Lung (tissue), 12 donors: ENCODE measurements around the gene FIGNL1. TPM values are rescaled to one million over a fixed set of nuclear protein-coding genes. Genes with fewer than 3 reads are reported as not detected.

Experiments used
- ATAC-seq: fragments of 200-7000 bp; cut with Tn5 transposase; one replicate; pipeline ENCODE4 v1.9.1; 2020; ENCODE audit warnings: moderate number of reproducible peaks; ENCODE audit not compliant: insufficient read depth, low FRiP score
- DNase-seq, 3 donors: peaks; one replicate each; pipeline ENCODE4 v3.0.0-alpha.2; 2013 to 2017
- H3K27ac ChIP-seq, 2 donors: one replicate each; pipeline ENCODE4 v1.5.1; 2013; ENCODE audit warnings: mild to moderate bottlenecking in 2 of 2, moderate library complexity in 2 of 2, control low read depth in 1 of 2, inconsistent platforms in 1 of 2, low read depth in 1 of 2, low read length in 1 of 2
- H3K27me3 ChIP-seq, 3 donors: one replicate each; pipeline ENCODE4 v1.5.1; 2013; ENCODE audit warnings: low read length in 2 of 3; ENCODE audit not compliant: control insufficient read depth in 3 of 3, insufficient read depth in 3 of 3
- H3K36me3 ChIP-seq, 4 donors: one replicate each; pipeline ENCODE4 v1.5.1; 2013; ENCODE audit warnings: low read length in 4 of 4, mild to moderate bottlenecking in 1 of 4, moderate library complexity in 1 of 4; ENCODE audit not compliant: control insufficient read depth in 4 of 4, insufficient read depth in 4 of 4
- H3K4me1 ChIP-seq, 5 donors: one replicate each; pipeline ENCODE4 v1.5.1; 2013; ENCODE audit warnings: low read length in 5 of 5, mild to moderate bottlenecking in 2 of 5, moderate library complexity in 1 of 5; ENCODE audit not compliant: control insufficient read depth in 5 of 5, insufficient read depth in 5 of 5
- H3K4me3 ChIP-seq: one replicate; pipeline ENCODE4 v1.5.1; 2013; ENCODE audit warnings: mild to moderate bottlenecking, control low read depth, moderate library complexity
- H3K9ac ChIP-seq, 2 donors: one replicate each; pipeline ENCODE4 v1.5.1; 2013; ENCODE audit warnings: low read length in 2 of 2, control low read depth in 1 of 2; ENCODE audit not compliant: insufficient read depth in 1 of 2
- H3K9me3 ChIP-seq, 4 donors: one replicate each; pipeline ENCODE4 v1.5.1; 2013; ENCODE audit warnings: low read length in 3 of 4, mild to moderate bottlenecking in 1 of 4, moderate library complexity in 1 of 4; ENCODE audit not compliant: control insufficient read depth in 4 of 4, insufficient read depth in 3 of 4
- WGBS, 2 donors: extraction: QIAGEN DNeasy Blood & Tissue Kit; methylation state at CpG; one replicate each; pipeline ENCODE4 v1.1.7; 2013; 5-methylcytosine and 5-hydroxymethylcytosine counted together
- polyA plus RNA-seq, 2 donors: library from polyadenylated mRNA; stranded (reverse); fragments of 200-250 nt; gene quantifications; one replicate each; pipeline ENCODE4 v1.2.1, GENCODE V29; 2013
- total RNA-seq, 2 donors: library from RNA; depleted of rRNA in 1 of 2; stranded (reverse); fragments of >200 nt in 1 of 2; gene quantifications; one replicate each; pipeline ENCODE4 v1.2.1, GENCODE V29; 2014 to 2021
- TF ChIP-seq, protein P1 (sequence below): IDR thresholded peaks from 2 replicates; pipeline ENCODE4 v1.5.1; 2012; ENCODE audit warnings: mild to moderate bottlenecking; ENCODE audit errors: control extremely low read depth, extremely low read depth
- donor health status: control.
- donor health status: control.
- donor health status: Bipolar disorder and iron deficiency.
- donor health status: healthy.
- donor health status: DM: yes; HTN: yes; CAD: no.

Gene FIGNL1
- total and polyA plus RNA-seq, 4 donors, result 3.0 to 17.0 (median 6.2) TPM

DNA sequence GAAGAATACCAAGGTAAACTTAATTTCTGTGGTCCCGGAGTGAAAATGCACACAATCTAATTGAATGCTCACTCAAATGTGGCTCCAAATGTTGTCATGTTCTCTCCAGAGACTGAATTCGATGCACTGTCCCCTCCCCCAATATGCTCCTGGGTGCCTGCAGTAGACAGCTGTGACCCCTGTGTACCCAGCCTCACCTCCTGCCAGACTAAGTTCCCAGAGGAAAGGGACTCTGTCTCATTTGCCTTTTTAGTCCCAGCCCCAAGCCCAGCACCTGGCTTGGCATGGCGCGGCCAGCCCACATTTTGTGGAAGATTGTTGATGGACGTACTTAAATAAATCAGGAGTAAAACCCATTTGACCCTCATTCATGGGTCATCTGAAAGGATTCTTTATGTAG is 21.8 kb upstream of the FIGNL1 start:
- Histone ChIP-seq H3K27ac (no peak overlapping the region), H3K9me3 (no peaks in the 10 kb centered on the region), H3K4me3 (no peak overlapping the region), H3K9ac (no peak overlapping the region), H3K36me3 (no peaks in the 10 kb centered on the region), H3K27me3 (no peaks in the 10 kb centered on the region), H3K4me1 (peaks cover 0 to 2% (median 0%) of the 10 kb centered on the region in 5 donors)
- no peak for ATAC-seq
- TF ChIP-seq, protein P1, sequence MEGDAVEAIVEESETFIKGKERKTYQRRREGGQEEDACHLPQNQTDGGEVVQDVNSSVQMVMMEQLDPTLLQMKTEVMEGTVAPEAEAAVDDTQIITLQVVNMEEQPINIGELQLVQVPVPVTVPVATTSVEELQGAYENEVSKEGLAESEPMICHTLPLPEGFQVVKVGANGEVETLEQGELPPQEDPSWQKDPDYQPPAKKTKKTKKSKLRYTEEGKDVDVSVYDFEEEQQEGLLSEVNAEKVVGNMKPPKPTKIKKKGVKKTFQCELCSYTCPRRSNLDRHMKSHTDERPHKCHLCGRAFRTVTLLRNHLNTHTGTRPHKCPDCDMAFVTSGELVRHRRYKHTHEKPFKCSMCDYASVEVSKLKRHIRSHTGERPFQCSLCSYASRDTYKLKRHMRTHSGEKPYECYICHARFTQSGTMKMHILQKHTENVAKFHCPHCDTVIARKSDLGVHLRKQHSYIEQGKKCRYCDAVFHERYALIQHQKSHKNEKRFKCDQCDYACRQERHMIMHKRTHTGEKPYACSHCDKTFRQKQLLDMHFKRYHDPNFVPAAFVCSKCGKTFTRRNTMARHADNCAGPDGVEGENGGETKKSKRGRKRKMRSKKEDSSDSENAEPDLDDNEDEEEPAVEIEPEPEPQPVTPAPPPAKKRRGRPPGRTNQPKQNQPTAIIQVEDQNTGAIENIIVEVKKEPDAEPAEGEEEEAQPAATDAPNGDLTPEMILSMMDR, result no peak
- WGBS, 2 donors, result 94 to 97% methylated on average over 5 of the region's 5 CpGs
- DNase-seq, result no peak

DNA sequence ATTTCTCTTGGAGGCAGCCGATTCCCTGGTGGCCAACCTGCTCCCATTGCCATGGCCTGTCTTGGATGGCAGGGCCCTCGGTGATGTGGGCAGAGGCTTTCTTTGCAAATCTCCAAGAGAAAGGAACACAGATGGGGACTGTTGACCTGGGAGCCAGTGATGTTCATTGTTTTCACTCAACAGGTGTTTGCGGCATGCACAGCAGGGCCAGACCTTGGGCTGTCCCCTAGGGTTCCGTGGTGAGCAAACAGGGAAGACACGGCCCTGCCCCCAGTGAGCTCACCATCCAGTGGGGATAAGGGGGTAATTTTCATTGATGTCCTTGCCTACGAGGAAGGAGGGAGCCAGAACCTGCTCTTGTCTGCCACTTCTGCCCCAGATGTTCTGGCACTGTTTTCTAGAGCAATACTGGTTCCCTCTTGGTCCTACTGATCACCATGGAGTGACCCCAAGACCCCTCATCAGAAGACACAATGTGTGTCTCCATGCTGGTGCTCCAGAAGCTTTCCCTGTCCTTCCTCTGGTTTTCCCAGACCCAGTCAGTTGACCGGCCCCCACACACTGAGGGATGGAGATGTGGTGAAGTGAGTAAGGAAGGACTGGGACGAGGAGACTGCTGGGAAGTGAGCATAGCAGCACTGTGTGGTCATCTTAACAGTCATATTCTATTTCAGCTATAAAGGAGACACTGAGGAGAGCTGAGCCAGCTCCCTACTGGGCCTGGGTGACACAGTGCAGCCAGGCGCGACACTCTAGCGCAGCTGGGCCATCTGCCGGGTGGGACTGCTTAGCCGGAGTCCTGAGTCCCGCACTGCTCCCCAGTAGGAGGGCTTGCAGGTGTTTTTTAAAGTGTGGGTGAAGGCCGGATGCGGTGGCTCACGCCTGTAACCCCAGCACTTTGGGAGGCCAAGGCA is 20.4 kb upstream of the FIGNL1 start:
- no peaks in the 10 kb centered on the region for H3K27me3 ChIP-seq
- ATAC-seq (no peak), DNase-seq (no peak)
- no peak overlapping the region for H3K27ac ChIP-seq
- H3K4me3 ChIP-seq, result no peak overlapping the region
- no peak overlapping the region for H3K9ac ChIP-seq
- no peaks in the 10 kb centered on the region for H3K36me3 ChIP-seq
- TF ChIP-seq, protein P1, result no peak
- H3K4me1 ChIP-seq, result peaks cover 0 to 2% (median 0%) of the 10 kb centered on the region in 5 donors
- H3K9me3 ChIP-seq, result no peaks in the 10 kb centered on the region
- 94 to 95% methylated on average over 17 of the region's 17 CpGs for WGBS, 2 donors

- 95 to 98% methylated on average over 4 of the region's 4 CpGs for WGBS, 2 donors
- Histone ChIP-seq H3K4me3 (no peak overlapping the region), H3K27ac (no peak overlapping the region), H3K36me3 (no peaks in the 10 kb centered on the region), H3K4me1 (peaks cover 0 to 2% (median 0%) of the 10 kb centered on the region in 5 donors), H3K9ac (no peak overlapping the region), H3K27me3 (no peaks in the 10 kb centered on the region), H3K9me3 (no peaks in the 10 kb centered on the region)
- TF ChIP-seq, protein P1, result no peak
- ATAC-seq (no peak), DNase-seq (no peak)
These were observed 19.0 kb upstream of the FIGNL1 start for GRCh38 chr7:50469181-50469580.
